ENCODE results near the gene SYCE3.
"Not testable (repeated sequence)": the region's sequence is repeated elsewhere in the genome, so short reads cannot be mapped to it uniquely, and the experiment has no call there.

Gene SYCE3

DNA sequence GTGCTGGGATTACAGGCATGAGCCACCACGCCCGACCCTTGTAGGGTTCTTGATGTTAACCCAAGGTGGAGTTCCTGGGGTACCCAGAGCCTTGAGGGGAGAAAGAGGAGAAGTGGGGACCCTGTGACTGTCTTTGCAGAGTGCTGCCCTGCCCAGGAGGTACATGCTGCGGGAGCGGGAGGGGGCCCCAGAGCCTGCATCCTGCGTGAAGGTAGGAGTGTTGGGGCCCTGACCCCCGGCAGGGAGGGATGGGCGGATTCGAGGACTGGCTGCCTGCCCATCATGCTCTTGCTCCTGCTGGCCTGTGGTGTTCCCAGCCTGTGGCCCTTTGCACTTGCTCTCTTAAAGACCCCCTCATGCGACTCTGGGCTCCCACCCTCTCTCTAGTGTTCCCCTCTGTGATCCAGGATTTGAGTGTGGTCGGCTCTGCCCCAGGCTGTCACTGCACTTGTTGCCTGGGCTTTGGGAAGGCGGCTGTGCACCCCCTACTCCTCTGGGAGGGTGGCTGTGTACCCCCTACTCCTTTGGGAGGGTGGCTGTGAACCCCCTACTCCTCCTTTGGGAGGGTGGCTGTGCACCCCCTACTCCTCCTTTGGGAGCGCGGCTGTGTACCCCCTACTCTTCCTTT lies 41.8 kb downstream of the SYCE3 start:
- DNase-seq (ENCODE audit: low spot score): no peak

GRCh38 chr22:50520184-50520583 lies 42.5 kb downstream of the SYCE3 start:
- not testable (repeated sequence) for DNase-seq (ENCODE audit: low spot score)

GRCh38 chr22:50519151-50519550 lies 43.6 kb downstream of the SYCE3 start:
- no peak for DNase-seq (ENCODE audit: low spot score)

DNA sequence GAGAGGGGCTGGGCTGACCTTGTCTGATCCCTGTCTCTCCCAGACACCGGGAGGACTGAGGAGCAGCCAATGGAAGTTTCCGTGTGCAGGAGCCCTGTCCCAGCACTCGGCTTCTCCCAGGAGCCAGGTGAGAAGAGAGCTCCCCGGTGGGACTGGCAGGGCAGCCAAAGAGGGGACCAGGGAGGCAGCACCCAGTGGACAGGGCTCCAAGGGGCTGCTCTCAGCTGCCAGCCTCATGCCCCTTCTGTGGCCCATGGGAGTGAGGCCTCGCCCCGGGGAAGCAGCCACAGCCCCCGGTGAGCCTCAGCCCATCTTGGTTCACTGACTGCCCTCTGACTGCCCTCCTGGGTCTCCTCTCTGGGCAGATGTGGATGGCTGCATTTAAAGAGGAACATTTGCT lies 44.1 kb downstream of the SYCE3 start:
- DNase-seq (ENCODE audit: low spot score): no peak

DNA sequence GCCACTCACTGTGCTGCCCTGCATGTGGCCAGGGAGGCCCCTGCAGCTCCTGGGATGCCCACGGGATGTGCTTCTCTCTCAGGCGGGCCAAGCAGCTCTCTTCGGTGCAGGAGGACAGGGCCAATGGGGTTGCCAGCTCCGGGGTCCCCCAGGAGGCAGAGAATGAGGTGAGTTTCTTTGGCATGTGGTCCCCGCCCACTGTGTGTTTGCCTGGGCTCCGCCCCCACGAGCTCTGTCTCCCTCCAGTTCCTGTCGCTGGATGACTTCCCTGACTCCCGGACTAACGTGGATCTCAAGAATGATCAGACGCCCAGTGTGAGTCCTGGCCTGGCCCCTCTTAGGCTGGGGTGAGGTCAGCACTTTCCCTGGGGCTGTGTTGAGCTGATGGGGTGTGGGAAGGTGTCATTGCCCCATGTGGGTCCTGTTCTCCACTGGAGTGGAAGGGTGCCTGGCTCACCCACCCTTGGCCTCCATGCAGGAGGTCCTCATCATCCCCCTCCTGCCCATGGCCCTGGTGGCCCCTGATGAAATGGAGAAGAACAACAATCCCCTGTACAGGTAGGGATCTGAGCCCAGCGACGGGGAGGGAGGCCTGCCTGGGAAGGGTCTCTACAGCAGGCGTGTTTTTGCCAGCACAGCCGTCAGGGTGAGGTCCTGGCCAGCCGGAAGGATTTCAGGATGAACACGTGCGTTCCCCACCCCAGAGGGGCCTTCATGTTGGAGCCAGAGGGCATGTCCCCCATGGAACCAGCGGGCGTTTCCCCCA lies 45.0 kb downstream of the SYCE3 start:
- DNase-seq (ENCODE audit: low spot score): no peak

DNA sequence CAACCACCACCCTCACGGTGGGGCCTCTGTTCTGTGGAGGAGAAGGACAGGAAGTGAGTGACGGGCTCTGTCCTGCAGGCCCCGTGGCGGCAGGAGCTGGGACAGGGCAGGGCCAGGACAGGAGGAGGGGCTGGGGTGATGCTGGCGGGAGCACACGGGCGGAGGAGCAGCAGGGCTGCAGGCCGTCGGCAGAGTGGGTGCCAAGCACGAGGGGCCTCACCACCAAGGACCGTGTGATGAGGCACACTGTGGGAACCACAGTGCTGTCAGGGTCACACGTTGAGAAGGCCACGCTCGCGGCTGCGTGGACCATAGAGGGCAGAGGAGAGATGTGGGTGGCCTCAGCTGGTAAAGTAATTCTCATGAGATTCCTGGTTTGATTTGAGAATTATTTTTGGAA lies 45.8 kb downstream of the SYCE3 start:
- no peak for DNase-seq (ENCODE audit: low spot score)

DNA sequence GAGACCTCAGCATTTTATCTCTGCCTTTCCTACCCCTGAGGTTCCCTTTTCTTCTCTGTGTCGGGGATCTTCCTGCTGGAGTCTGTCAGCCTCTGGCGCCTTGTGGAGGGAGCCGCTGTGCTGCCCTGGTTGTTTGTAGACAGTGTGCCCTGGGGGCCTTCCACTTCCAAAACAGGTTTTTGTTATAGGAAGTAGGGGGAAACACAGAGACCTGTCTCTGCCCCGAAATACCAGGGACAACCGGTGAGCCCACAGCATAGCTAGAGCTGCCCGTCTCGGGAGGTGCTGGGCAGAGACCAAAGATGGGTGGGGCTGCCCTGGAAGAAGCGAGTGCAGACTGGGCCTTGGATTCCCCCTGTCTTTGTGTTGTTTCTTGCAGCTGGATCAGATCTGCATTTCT lies 46.7 kb downstream of the SYCE3 start:
- no peak for DNase-seq (ENCODE audit: low spot score)

GRCh38 chr22:50513175-50513574 lies 49.5 kb downstream of the SYCE3 start:
- no peak for DNase-seq (ENCODE audit: low spot score)

GRCh38 chr22:50508897-50509296 lies 53.8 kb downstream of the SYCE3 start:
- DNase-seq (ENCODE audit: low spot score): no peak

DNA sequence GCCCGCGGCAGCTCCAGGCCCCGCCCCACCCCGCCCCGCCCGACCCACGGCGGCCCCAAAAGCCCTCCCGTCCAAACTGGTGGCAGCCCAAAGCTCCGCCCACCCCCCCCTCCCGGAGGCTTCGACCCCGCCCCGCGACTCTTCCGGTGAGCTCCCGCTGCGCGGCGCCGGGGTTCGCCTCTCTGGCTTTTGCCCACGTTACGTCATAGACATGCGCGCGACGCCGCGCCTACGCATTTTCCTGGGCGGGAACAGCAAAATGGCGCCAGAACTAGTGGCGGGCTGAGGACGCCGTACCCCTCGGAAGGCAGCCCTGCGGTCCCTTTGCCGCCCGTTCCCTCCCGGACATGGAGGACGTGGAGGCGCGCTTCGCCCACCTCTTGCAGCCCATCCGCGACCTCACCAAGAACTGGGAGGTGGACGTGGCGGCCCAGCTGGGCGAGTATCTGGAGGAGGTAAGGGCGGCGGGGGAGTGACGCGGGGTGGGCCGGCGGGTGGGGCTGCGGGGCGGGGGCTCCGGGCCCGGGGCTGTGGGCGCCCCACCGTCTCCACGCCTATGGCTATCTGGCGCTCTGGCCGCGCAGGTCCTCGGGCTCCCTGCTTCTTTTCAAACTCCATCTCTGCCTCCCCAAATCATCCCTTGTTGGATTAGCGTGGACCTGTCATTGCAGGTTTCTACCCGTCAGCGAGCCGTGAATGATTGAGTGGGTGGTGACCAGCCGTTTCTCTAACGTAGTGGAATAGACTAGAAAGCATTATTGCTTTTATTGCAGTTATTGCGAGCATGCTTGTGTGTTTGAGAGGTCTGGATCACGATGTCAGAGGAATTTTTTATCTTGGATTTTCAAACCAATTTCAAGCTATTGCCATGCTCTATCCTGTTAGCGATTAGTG lies 54.5 kb downstream of the SYCE3 start, which contains the start of gene NCAPH2:
Gene NCAPH2 (plus strand): TSS at position 234 of the 894 bp plus-strand sequence. CDS start 114 bp downstream, at position 348.
- DNase-seq (ENCODE audit: low spot score): peak; percentile 98

DNA sequence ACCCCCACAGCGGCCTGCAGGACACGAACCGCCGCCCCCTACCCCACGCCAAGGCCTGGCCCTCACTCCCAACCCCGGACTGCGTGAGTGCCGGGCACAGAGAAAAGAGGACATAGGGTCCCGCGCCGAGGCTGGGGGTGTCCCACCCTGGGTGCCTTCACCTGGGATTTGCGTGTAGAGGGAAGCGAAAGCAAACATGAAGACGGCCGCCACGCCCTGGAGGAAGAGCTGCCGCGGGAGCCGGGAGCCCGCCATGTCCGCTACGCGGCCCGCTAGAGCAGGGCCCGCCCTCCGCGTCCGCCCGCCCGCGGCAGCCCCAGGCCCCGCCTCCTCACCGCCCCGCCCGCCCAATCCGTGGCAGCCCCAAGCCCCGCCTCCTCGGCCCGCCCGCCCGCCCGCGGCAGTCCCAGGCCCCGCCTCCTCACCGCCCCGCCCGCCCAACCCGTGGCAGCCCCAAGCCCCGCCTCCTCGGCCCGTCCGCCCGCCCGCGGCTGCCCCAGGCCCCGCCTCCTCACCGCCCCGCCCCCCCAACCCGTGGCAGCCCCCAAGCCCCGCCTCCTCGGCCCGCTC lies 55.2 kb downstream of the SYCE3 start, which contains the start of gene LMF2:
Gene LMF2 (minus strand): TSS at position 282 of the 570 bp plus-strand sequence. CDS start 27 bp downstream, at position 255.
- no peak for DNase-seq (ENCODE audit: low spot score)

GRCh38 chr22:50506611-50507420 lies 55.9 kb downstream of the SYCE3 start:
- DNase-seq (ENCODE audit: low spot score): no peak

DNA sequence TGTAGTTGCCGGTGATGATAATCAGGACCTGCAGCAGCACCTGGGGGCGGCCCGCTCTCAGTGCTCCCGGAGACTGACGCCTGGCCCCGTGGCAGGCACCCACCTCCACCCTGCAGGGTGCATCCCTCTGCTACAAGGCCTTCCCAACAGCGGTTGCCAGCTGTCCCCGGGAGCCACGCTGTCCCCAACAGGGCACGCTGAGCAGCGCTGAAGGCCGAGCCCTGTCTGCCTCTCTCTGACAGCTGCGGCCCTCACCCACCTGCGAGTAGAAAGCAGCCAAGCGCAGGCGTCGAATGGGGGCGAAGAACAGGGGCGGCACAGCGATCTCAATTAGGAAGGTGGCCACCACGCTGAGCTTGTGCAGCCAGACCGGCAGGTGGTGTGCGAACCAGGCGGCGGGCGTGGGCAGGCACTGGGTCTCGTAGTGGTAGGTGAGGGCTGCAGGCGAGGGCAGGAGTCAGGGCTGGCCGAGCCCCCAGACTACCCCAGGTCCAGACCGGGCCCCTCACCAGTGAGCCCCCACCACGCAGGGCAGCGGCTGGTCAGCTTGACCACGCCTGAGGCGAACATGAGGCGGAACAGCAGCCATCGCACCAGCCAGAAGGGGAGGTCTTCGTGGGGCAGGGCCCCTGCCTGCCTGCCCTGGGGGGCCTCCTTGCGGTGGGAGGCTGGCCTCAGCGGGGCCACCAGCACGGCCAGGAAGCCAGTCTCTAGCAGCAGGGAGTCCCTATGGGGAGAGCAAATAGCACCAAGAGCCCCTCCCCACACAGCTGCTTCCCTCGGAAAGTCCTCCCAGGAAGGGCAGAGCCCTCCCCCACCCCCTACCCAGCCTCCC lies 56.7 kb downstream of the SYCE3 start:
- no peak for DNase-seq (ENCODE audit: low spot score)

GRCh38 chr22:50505276-50505775 lies 57.4 kb downstream of the SYCE3 start:
- no peak for DNase-seq (ENCODE audit: low spot score)

GRCh38 chr22:50504369-50505211 lies 58.1 kb downstream of the SYCE3 start:
- DNase-seq (ENCODE audit: low spot score): no peak

DNA sequence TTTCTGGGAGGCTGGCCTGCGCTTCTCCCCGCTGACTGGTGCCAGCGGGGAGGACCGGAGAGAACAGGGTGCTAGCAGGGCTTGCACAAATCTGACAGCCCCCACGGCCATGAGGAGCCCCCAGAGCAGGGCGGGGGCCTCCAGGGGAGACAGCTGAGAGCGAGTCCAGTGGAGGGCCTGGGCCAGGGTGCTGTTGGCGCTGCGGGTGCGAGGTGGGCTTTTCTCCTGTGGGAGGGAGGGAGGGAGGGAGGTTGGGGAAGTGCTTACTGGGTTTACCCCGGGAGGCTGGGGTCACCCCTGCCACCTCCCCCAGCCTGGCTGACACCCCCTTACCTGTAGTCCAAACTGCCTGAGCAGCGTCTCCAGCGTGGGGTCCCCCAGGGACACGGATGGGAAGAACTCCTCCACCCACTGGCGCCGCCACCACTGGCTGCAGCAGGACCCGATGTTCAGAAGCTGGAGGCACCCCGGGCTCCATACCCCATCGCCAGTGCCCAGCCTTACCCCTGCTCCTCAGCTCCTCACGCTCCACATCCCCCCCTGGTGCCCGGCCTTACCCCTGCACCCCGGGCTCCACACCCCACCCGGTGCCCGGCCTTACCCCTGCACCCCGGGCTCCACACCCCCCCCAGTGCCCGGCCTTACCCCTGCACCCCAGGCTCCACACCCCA lies 59.1 kb downstream of the SYCE3 start:
- DNase-seq (ENCODE audit: low spot score): no peak

GRCh38 chr22:50502628-50503474 lies 59.9 kb downstream of the SYCE3 start:
- no peak for DNase-seq (ENCODE audit: low spot score)

DNA sequence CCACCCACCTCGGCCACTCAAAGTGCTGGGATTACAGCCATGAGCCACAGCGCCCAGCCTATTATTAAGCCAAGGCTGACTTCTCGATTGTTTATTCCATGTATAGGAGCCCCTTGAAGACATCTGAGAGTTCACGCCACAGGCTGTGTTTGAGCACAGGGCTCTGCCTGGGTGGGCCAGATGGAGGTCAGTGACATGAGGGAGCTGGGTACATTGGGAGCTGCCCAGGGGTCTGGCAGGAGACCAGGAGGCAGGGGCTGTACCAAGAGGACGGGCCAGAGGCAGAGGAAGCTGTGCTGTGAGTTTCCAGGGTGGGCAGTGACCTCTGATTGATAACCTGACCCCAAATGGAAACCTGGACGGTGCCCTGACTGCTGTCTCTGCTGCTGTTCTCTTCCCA lies 60.6 kb downstream of the SYCE3 start:
- DNase-seq (ENCODE audit: low spot score): no peak

Data from CD4-positive, alpha-beta T cell treated with Interleukin-6 at 100 ng/mL for 8 hours (primary cell).